GM10266 (cell line): Measurements from ENCODE around the gene SAPCD2.

Experiments
- DNase-seq: peaks from one replicate; pipeline ENCODE4 v3.0.0; 2012; ENCODE audit errors: extremely low spot score
- TF ChIP-seq, protein P1 (sequence below): IDR thresholded peaks from 2 replicates; pipeline ENCODE4 v1.5.1; 2012; ENCODE audit warnings: mild to moderate bottlenecking, low read depth; ENCODE audit not compliant: control insufficient read depth, insufficient read depth; ENCODE audit errors: missing control alignments

SAPCD2 gene

DNA sequence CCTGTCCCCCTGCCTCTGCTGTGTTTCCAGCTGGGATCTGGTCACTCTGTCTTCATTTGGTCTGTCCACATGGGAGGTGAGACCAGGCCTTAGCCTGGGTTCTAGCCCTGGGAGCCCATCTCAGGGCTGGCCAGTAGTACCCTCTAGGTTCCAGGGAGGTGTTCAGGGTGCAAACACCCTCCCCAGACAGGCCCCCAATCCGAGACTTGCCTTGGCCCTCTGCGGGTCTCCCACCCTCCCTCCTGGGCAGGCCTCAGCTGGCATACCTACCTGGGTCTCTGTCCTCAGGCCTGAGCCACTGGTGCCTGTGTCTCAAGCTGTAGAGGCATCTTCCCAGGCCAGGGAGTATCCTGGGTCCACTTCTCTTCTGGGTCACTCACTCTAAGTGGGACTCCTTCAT lies 925 bp upstream of the SAPCD2 start:
- TF ChIP-seq, protein P1, sequence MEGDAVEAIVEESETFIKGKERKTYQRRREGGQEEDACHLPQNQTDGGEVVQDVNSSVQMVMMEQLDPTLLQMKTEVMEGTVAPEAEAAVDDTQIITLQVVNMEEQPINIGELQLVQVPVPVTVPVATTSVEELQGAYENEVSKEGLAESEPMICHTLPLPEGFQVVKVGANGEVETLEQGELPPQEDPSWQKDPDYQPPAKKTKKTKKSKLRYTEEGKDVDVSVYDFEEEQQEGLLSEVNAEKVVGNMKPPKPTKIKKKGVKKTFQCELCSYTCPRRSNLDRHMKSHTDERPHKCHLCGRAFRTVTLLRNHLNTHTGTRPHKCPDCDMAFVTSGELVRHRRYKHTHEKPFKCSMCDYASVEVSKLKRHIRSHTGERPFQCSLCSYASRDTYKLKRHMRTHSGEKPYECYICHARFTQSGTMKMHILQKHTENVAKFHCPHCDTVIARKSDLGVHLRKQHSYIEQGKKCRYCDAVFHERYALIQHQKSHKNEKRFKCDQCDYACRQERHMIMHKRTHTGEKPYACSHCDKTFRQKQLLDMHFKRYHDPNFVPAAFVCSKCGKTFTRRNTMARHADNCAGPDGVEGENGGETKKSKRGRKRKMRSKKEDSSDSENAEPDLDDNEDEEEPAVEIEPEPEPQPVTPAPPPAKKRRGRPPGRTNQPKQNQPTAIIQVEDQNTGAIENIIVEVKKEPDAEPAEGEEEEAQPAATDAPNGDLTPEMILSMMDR: no peak

DNA sequence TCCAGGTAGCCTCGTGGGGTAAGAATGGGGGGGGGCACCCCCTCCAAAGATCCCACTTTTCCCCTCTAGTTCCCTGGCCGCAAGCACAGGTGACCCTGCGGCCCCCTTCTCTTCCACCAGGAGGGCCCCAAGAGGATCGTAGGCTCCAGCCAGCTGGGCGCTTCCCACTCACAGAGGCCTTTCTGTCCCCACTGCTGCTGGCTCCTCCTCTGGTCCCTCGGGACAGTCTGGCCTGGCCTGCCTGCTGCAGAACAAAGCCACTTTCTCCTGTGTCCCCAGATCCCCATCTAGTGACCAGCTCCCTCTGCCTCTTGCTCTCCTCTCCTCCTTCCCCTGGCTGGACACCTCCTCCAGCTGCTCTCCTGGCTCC lies 534 bp upstream of the SAPCD2 start:
- DNase-seq: peak; percentile 51
- TF ChIP-seq, protein P1: no peak

More for the DNA sequence above, 925 bp upstream of the SAPCD2 start:
- DNase-seq: no peak

DNA sequence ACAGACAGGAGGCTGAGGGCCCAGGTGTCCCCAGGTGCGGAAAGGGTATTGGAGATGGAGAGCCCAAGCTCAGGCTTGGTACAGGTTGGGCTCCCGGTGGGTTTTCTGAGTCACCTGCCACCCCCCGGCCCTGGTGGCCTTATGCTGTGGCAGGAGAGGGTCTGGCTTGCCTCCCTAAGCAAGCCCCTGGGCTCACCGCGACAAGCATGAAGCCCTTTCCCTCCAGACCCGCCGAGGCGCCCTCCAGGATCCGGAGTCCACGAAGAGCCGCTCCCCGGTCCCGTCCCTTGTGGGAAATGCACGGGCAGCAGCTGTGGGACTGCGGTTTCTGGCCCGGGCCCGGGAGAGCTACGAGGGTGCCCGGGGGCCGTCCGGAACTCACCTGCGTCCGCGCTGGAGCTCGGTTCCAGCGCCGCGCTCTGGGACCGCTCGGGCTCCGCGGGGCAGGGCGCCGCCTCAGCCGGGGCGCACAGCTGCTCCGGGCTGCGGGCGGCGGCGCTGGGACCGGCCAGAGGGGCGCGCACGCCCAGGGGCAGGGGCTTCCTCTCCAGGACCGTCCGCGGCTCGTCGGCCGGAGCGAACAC lies 757 bp downstream of the SAPCD2 start:
- no peak for DNase-seq
- TF ChIP-seq, protein P1: no peak

DNA sequence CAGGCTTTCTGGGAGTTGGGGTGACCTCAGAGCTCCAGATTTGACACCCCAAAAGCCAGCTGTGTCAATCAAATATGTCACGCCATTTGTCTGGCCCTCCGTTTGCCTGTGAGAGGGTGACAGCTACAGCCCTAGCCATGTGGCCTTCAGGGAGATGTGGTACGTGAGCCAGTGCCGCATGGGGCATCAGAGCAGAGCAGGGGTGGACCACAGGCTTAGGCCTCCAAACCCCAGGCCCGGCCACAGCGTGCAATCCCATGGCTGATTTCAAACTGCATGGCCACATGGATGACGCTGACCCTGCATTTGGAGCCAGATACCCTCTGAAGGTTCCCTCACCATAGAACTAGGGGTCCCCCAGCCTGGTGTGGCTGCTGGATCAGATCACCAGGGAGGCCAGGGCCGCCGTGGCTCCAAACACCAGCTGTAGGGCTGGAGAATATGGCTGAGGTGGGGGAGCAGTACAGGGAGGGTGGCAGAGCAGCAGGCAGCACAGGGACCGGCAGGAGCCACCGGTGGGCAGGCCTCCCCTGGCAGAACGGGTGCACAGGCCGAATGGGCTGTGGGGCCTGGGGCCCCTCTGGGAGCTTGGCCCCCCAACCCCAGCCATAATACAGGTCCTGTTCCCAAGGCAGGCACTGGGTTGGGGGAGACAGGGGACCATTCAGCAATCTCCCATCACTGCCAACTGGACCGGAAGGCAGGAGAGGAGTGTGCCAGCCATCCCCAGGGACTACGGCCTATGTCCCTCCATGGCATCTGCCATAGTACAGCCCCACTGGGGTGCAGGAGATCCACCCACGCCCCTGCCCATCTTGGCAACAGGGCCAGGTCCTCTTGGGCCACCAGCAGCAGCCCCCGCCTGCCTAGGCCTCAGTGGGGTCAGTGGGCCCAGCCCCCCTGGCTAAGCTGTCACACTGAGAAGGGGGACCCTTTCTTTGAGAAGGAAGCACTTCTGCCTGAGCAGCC lies 1.5 kb downstream of the SAPCD2 start:
- no peak for DNase-seq
- TF ChIP-seq, protein P1: no peak

DNA sequence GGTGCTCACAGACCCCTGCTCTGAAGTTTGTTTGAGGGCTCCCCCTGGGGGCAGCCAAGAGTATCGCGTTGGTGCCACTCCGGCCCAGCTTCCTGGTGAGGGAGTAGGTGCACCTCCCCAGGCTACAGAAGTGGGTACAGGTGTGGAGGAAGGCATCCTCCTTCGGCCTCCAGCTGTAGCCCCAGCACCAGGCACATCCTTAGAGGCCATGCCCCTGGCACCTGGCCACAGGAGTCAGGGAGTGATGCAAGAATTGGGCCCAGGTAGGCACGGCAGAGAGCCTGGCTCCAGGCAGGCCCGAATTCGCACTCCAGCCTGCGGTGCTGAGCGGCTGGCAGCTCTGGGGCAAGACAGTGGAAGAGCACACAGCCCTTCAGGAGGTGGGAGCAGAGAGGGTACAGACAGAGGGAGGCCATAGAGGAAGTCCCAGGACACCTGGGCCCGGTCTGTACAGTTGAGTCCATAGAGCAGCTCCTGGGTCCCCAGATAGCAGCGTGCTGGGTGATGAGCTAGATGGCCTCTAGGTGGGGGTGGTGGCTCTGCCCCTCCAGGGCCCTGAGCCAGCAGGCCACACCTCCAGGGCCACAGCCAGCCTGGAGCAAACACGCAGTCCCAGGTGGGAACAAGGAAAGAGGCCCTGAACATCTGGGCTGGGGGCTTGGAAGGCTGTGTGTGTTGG lies 2.4 kb downstream of the SAPCD2 start:
- peak; percentile 94 for DNase-seq
- TF ChIP-seq, protein P1: peak; percentile 88

DNA sequence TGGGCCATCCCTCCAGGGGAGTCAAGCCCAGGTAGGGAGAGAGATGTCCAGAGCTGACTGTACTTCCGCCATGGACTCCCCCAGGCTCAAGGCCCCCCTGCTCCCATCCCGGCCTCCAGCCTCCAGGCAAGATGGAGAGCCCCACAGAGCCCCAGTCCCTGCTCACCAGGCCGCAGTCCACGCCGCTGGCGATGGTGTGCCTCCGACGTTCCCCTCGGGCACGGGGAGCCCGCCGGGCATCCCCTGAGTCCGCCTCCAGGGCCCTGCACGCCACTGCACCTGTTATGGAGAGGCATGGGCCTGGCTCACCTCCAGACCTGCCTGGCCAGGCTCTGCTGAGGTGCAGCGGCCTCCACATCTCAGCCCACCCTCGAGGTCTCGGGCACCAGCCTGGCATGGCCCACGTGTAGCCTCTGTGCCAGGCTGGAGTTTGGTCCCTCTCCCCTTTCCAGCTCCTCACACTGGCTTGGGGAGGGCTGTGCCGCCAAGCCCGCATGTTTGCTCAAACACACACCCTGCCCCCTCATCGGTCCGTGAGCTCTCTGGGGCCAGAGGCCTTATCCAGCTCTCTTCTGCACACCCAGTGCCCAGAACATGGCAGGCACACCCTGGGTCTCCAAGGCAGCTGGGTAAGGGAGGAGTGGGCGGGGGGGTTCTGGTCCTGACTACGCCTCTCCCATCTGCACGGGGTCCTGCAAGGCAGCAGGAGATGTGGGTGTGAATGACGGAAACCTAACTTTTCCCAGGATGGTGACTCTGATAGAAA lies 4.1 kb downstream of the SAPCD2 start:
- DNase-seq: no peak
- TF ChIP-seq, protein P1: no peak
